Esophagus muscularis mucosa (tissue), 4 donors: ENCODE data around the gene CLCNKA. TPM values are rescaled to one million over a fixed set of nuclear protein-coding genes. Genes with fewer than 3 reads are reported as not detected.
A peak's percentile ranks its signal among the peaks of the same experiment; 100 is the strongest.

Source experiments
- DNase-seq: peaks from one replicate; pipeline ENCODE4 v3.0.0-alpha.2; 2017; ENCODE audit errors: extremely low spot score
- H3K27ac ChIP-seq, 4 donors: fragments of 200-600 bp; sonication (generic); replicated peaks in 1 of 4; 1 replicate in 3 of 4; 2 replicates in 1 of 4; pipeline ENCODE4 v1.5.1; 2016 to 2019; ENCODE audit warnings: mild to moderate bottlenecking in 1 of 4
- H3K27me3 ChIP-seq, 4 donors: fragments of 200-600 bp; sonication (generic); one replicate each; pipeline versions ENCODE4 v1.5.1 to v1.6.0; 2016 to 2019
- H3K36me3 ChIP-seq, 4 donors: fragments of 200-600 bp; sonication (generic); one replicate each; pipeline ENCODE4 v1.5.1; 2016 to 2019
- H3K4me1 ChIP-seq, 4 donors: fragments of 200-600 bp; sonication (generic); one replicate each; pipeline ENCODE4 v1.5.1; 2016 to 2019
- H3K4me3 ChIP-seq, 4 donors: fragments of 200-600 bp; sonication (generic); 1 replicate in 2 of 4; 2 replicates in 2 of 4; pipeline ENCODE4 v1.5.1; 2016 to 2019; ENCODE audit warnings: mild to moderate bottlenecking in 4 of 4, moderate library complexity in 1 of 4
- H3K9me3 ChIP-seq, 4 donors: fragments of 200-600 bp; sonication (generic); 1 replicate in 3 of 4; 2 replicates in 1 of 4; pipeline ENCODE4 v1.5.1; 2016 to 2019
- CTCF ChIP-seq, 3 experiments: fragments of 200-600 bp in 2 of 3; fragments of 450-650 bp in 1 of 3; sonication (generic) in 2 of 3; IDR thresholded peaks; one replicate each; pipeline ENCODE4 v1.5.1; 2017 to 2019; ENCODE audit warnings: antibody characterized with exemption in 3 of 3, mild to moderate bottlenecking in 2 of 3, moderate library complexity in 1 of 3
- EP300 ChIP-seq: sonication (generic); formaldehyde crosslinking; IDR thresholded peaks from one replicate; pipeline ENCODE4 v1.6.1; 2017; ENCODE audit warnings: antibody characterized with exemption
- POLR2A ChIP-seq: fragments of 450-650 bp; IDR thresholded peaks from one replicate; pipeline ENCODE4 v1.6.1; 2017; ENCODE audit warnings: antibody characterized with exemption, moderate library complexity, mild to moderate bottlenecking, low read depth
- POLR2AphosphoS5 ChIP-seq, 2 donors: sonication (generic); formaldehyde crosslinking; IDR thresholded peaks; one replicate each; pipeline ENCODE4 v1.6.1; 2017; ENCODE audit warnings: antibody characterized with exemption in 2 of 2
- WGBS: methylation state at CpG from one replicate; pipeline ENCODE4 v1.1.5; 2018; 5-methylcytosine and 5-hydroxymethylcytosine counted together
- intact Hi-C: fragments of 100-400 bp; cut with DNase I; formaldehyde crosslinking; loops from one replicate; pipeline ENCODE4 v1.15.1; 2023
- total RNA-seq, 4 donors: library from RNA; depleted of rRNA; stranded (reverse); fragments of >200 nt; gene quantifications; one replicate each; pipeline versions ENCODE4 v1.1.0 to v1.2.1, GENCODE V29; 2016

CLCNKA gene
- total RNA-seq = under 1 TPM in 3 of 4 donors, not detected in 1; 0.17 to 0.42 (median 0.33) TPM

GRCh38 chr1:16021681-16022080 is at the start of gene CLCNKA:
CLCNKA (plus strand) TSS chr1:16022036; CDS start chr1:16022620, 584 bp downstream.
- H3K4me1 ChIP-seq = peaks cover 23 to 64% (median 56%) of the 10 kb centered on the region in 4 donors
- intact Hi-C loops = no loop called here

GRCh38 chr1:15972409-15972808 is 49.4 kb upstream of the CLCNKA start:
- Histone ChIP-seq H3K4me1 (peaks cover 10 to 41% (median 35%) of the 10 kb centered on the region in 4 donors), H3K36me3 (peaks cover 0 to 48% (median 35%) of the 10 kb centered on the region in 4 donors), H3K27ac (no peak overlapping the region), H3K9me3 (no peaks in the 10 kb centered on the region), H3K27me3 (no peaks in the 10 kb centered on the region), H3K4me3 (no peak overlapping the region)
- intact Hi-C loops = no loop called here
- WGBS = 100% methylated on average over 1 of the region's 1 CpG
- no peak for TF ChIP-seq CTCF (IDR thresholded peaks at IDR 0.05)
- TF ChIP-seq POLR2A = no peak
- no peak for TF ChIP-seq EP300
- no peak for TF ChIP-seq POLR2AphosphoS5 (IDR thresholded peaks at IDR 0.05)
- DNase-seq = no peak

More at GRCh38 chr1:16021681-16022080, at the start of gene CLCNKA:
- no peak for DNase-seq
- 53% methylated on average over 6 of the region's 6 CpGs for WGBS
- no peak within 1 kb of the TSS for H3K4me3 ChIP-seq
- H3K9me3 ChIP-seq = no peaks in the 10 kb centered on the region
- peaks cover 0 to 10% (median 0%) of the 10 kb centered on the region in 4 donors for H3K36me3 ChIP-seq
- TF ChIP-seq EP300 (no peak), POLR2A (no peak), CTCF (IDR thresholded peaks at IDR 0.05) (no peak), POLR2AphosphoS5 (IDR thresholded peaks at IDR 0.05) (no peak)
- H3K27me3 ChIP-seq = no peaks in the 10 kb centered on the region
- peak within 1 kb of the TSS; percentile 92 to 99 (median 98) for H3K27ac ChIP-seq

- H3K27ac ChIP-seq = no peak overlapping the region
- WGBS = 93% methylated on average over 4 of the region's 4 CpGs
- peaks cover 0 to 41% (median 30%) of the 10 kb centered on the region in 4 donors for H3K36me3 ChIP-seq
- TF ChIP-seq EP300 (no peak), POLR2A (no peak), POLR2AphosphoS5 (IDR thresholded peaks at IDR 0.05) (no peak)
- H3K4me3 ChIP-seq = no peak overlapping the region
- no peaks in the 10 kb centered on the region for H3K9me3 ChIP-seq
- intact Hi-C loops = no loop called here
- no peak for DNase-seq
- peaks cover 10 to 32% (median 30%) of the 10 kb centered on the region in 4 donors for H3K4me1 ChIP-seq
- H3K27me3 ChIP-seq = no peaks in the 10 kb centered on the region
These were observed 48.1 kb upstream of the CLCNKA start for GRCh38 chr1:15973772-15974171.

GRCh38 chr1:15974855-15975254 is 47.0 kb upstream of the CLCNKA start:
- peak overlapping the region in 2 of 4 donors; percentile 84 to 89 for H3K27ac ChIP-seq
- WGBS = 32% methylated on average over 9 of the region's 9 CpGs
- intact Hi-C loops = loop anchor here (5.0 kb wide), 1 partner anchor 138 kb away; no protein-coding TSS in a partner anchor

GRCh38 chr1:15975358-15975804 is 46.5 kb upstream of the CLCNKA start:
- intact Hi-C loops = loop anchor here (5.0 kb wide), 1 partner anchor 138 kb away; no protein-coding TSS in a partner anchor
- TF ChIP-seq POLR2AphosphoS5 (IDR thresholded peaks at IDR 0.05) = no peak
- peak in 1 of 3 experiments; percentile 8 for TF ChIP-seq CTCF (IDR thresholded peaks at IDR 0.05)
- Histone ChIP-seq H3K9me3 (no peaks in the 10 kb centered on the region), H3K27me3 (no peaks in the 10 kb centered on the region), H3K36me3 (peaks cover 0 to 25% (median 19%) of the 10 kb centered on the region in 4 donors), H3K27ac (peak overlapping the region; percentile 80 to 89 (median 86)), H3K4me1 (peaks cover 10 to 32% (median 30%) of the 10 kb centered on the region in 4 donors), H3K4me3 (peak overlapping the region; percentile 75 to 98 (median 84))
- DNase-seq = no peak
- 1% methylated on average over 9 of the region's 47 CpGs for WGBS

More at GRCh38 chr1:15974855-15975254, 47.0 kb upstream of the CLCNKA start:
- Histone ChIP-seq H3K27me3 (no peaks in the 10 kb centered on the region), H3K36me3 (peaks cover 0 to 30% (median 21%) of the 10 kb centered on the region in 4 donors), H3K4me3 (peak overlapping the region; percentile 75 to 98 (median 84)), H3K9me3 (no peaks in the 10 kb centered on the region), H3K4me1 (peaks cover 10 to 32% (median 30%) of the 10 kb centered on the region in 4 donors)
- no peak for DNase-seq
- TF ChIP-seq EP300 (no peak), POLR2A (no peak), POLR2AphosphoS5 (IDR thresholded peaks at IDR 0.05) (no peak), CTCF (IDR thresholded peaks at IDR 0.05) (no peak)
